PC-3 (cell line): ENCODE results near the gene PLXNB1.

Experiments
- CTCF ChIP-seq: fragments of 300-600 bp; sonication (generic); conservative IDR thresholded peaks from 2 replicates; pipeline ENCODE4 v1.5.1; 2017; ENCODE audit warnings: antibody characterized with exemption, low read depth, mild to moderate bottlenecking, low read length
- EZH2 ChIP-seq: fragments of 300-600 bp; sonication (generic); IDR thresholded peaks from one replicate; pipeline ENCODE4 v1.6.1; 2017; ENCODE audit warnings: antibody characterized with exemption, mild to moderate bottlenecking, low read length; ENCODE audit not compliant: unreplicated experiment
- EZH2phosphoT487 ChIP-seq: fragments of 300-600 bp; sonication (generic); IDR thresholded peaks from 2 replicates; pipeline ENCODE4 v1.6.1; 2018; ENCODE audit warnings: mild to moderate bottlenecking, antibody characterized with exemption, low read length, borderline replicate concordance

DNA sequence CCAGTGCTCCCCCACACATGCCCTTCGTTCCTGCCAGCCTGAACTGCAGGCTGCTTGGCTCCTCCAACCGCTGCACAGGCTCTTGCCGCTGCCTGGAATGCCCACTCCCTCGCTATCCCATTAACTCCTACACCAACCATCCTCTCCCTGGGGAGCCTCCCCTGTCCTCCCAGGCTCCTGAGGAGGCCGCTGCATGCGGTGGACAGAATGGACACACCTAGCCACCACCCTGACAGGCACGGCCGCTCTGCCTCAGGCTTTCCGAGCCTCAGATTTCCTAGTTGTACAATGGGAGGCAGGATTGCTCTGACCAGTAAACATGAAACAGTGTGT is 2.3 kb downstream of the PLXNB1 start:
- TF ChIP-seq CTCF (no peak), EZH2phosphoT487 (no peak), EZH2 (no peak)
